ENCODE data around the gene SPINK2. TPM values are rescaled to one million over a fixed set of nuclear protein-coding genes. Genes with fewer than 3 reads are reported as not detected.

The SPINK2 gene
- total RNA-seq: not detected
- long read RNA-seq, partial matches to known transcripts: 0 of 1 reads
- long read RNA-seq, other reads (novel, unspliced or antisense): 0 of 1 reads

GRCh38 chr4:56821381-56822243, at the start of gene SPINK2:
Gene SPINK2 (minus strand): TSS chr4:56821701. CDS start chr4:56821662, 39 bp downstream.
- DNase-seq (peak; percentile 78), ATAC-seq (peak; percentile 96)
- Histone ChIP-seq H3K27me3 (peaks cover 22% of the 10 kb centered on the region), H3K4me3 (peak within 1 kb of the TSS; percentile 48), H3K4me1 (no peaks in the 10 kb centered on the region), H3K27ac (no peak within 1 kb of the TSS), H3K36me3 (no peaks in the 10 kb centered on the region), H3K9me3 (no peaks in the 10 kb centered on the region)
- intact Hi-C loops (cut with DNase I): no loop called here
- TF ChIP-seq CTCF (IDR thresholded peaks at IDR 0.05): peak; percentile 15

- intact Hi-C loops (cut with DNase I): no loop called here
- no peak overlapping the region for H3K27ac ChIP-seq
- H3K27me3 ChIP-seq: no peaks in the 10 kb centered on the region
- no peak for ATAC-seq
- no peak overlapping the region for H3K4me3 ChIP-seq
- H3K36me3 ChIP-seq: no peaks in the 10 kb centered on the region
- H3K9me3 ChIP-seq: no peaks in the 10 kb centered on the region
- TF ChIP-seq CTCF (IDR thresholded peaks at IDR 0.05): no peak
- DNase-seq: no peak
- no peaks in the 10 kb centered on the region for H3K4me1 ChIP-seq
Measured at GRCh38 chr4:56870946-56871345, 49.4 kb upstream of the SPINK2 start.

- Histone ChIP-seq H3K4me1 (no peaks in the 10 kb centered on the region), H3K27me3 (no peaks in the 10 kb centered on the region), H3K4me3 (no peak overlapping the region), H3K9me3 (no peaks in the 10 kb centered on the region), H3K36me3 (no peaks in the 10 kb centered on the region), H3K27ac (no peak overlapping the region)
- no peak for ATAC-seq
- TF ChIP-seq CTCF (IDR thresholded peaks at IDR 0.05): no peak
- DNase-seq: peak; percentile 1
- intact Hi-C loops (cut with DNase I): no loop called here
Measured at GRCh38 chr4:56863441-56864139, 42.1 kb upstream of the SPINK2 start.

- Histone ChIP-seq H3K9me3 (no peaks in the 10 kb centered on the region), H3K4me1 (no peaks in the 10 kb centered on the region), H3K4me3 (no peak overlapping the region), H3K27ac (no peak overlapping the region), H3K27me3 (no peaks in the 10 kb centered on the region), H3K36me3 (no peaks in the 10 kb centered on the region)
- intact Hi-C loops (cut with DNase I): no loop called here
- no peak for TF ChIP-seq CTCF (IDR thresholded peaks at IDR 0.05)
- DNase-seq (no peak), ATAC-seq (no peak)
Measured at GRCh38 chr4:56861360-56861759, 39.9 kb upstream of the SPINK2 start.

GRCh38 chr4:56860781-56861180, 39.3 kb upstream of the SPINK2 start:
- DNase-seq (no peak), ATAC-seq (no peak)
- Histone ChIP-seq H3K4me1 (no peaks in the 10 kb centered on the region), H3K9me3 (no peaks in the 10 kb centered on the region), H3K4me3 (no peak overlapping the region), H3K36me3 (no peaks in the 10 kb centered on the region), H3K27ac (no peak overlapping the region), H3K27me3 (no peaks in the 10 kb centered on the region)
- no peak for TF ChIP-seq CTCF (IDR thresholded peaks at IDR 0.05)
- intact Hi-C loops (cut with DNase I): no loop called here

Data from upper lobe of right lung (tissue), 1 donor.